Loucy (cell line): ENCODE data around the gene POLR2F.

Source experiments
- H2AFZ ChIP-seq: fragments of 200-600 bp; sonication (generic); 2 replicates; pipeline ENCODE4 v1.6.0; 2016; ENCODE audit warnings: antibody characterized with exemption, mild to moderate bottlenecking, low read length, moderate library complexity
- H3F3A ChIP-seq: fragments of 200-600 bp; 2 replicates; pipeline ENCODE4 v1.6.0; 2016; ENCODE audit warnings: antibody characterized with exemption, low read depth, mild to moderate bottlenecking
- H3K27me3 ChIP-seq: fragments of 200-600 bp; sonication (generic); 2 replicates; pipeline ENCODE4 v1.6.1; 2014; ENCODE audit warnings: low read length, mild to moderate bottlenecking; ENCODE audit not compliant: insufficient read depth, poor library complexity, severe bottlenecking
- H3K36me3 ChIP-seq: fragments of 200-600 bp; sonication (generic); 2 replicates; pipeline ENCODE4 v1.6.1; 2016; ENCODE audit warnings: low read length; ENCODE audit not compliant: insufficient read depth
- H3K4me1 ChIP-seq: fragments of 200-600 bp; sonication (generic); 2 replicates; pipeline ENCODE4 v1.5.1; 2014; ENCODE audit warnings: low read length, mild to moderate bottlenecking; ENCODE audit not compliant: insufficient read depth, poor library complexity, severe bottlenecking
- H3K4me2 ChIP-seq: fragments of 200-600 bp; sonication (generic); 2 replicates; pipeline ENCODE4 v1.6.0; 2014; ENCODE audit warnings: antibody characterized with exemption, low read length, low read depth, mild to moderate bottlenecking; ENCODE audit not compliant: poor library complexity, severe bottlenecking
- H3K4me3 ChIP-seq: fragments of 200-600 bp; sonication (generic); 2 replicates; pipeline ENCODE4 v1.5.1; 2014; ENCODE audit warnings: low read length, mild to moderate bottlenecking, mixed read lengths; ENCODE audit not compliant: poor library complexity, severe bottlenecking
- H3K79me2 ChIP-seq: fragments of 200-600 bp; sonication (generic); 2 replicates; pipeline ENCODE4 v1.6.1; 2014; ENCODE audit warnings: low read length; ENCODE audit not compliant: insufficient read depth
- H3K9ac ChIP-seq: fragments of 200-600 bp; sonication (generic); 2 replicates; pipeline ENCODE4 v1.6.0; 2014; ENCODE audit warnings: mild to moderate bottlenecking, low read depth, low read length, moderate library complexity; ENCODE audit not compliant: poor library complexity, severe bottlenecking
- H3K9me2 ChIP-seq: fragments of 200-600 bp; sonication (generic); replicated peaks from 2 replicates; pipeline ENCODE4 v1.6.1; 2016; ENCODE audit warnings: low read depth, low read length, mixed read lengths
- H3K9me3 ChIP-seq: fragments of 200-600 bp; sonication (generic); 2 replicates; pipeline ENCODE4 v1.6.1; 2014; ENCODE audit warnings: mild to moderate bottlenecking, antibody characterized with exemption, low read length, low read depth; ENCODE audit not compliant: insufficient read depth
- H4K20me1 ChIP-seq: fragments of 200-600 bp; sonication (generic); 2 replicates; pipeline ENCODE4 v1.6.0; 2014; ENCODE audit warnings: antibody characterized with exemption, low read length, mild to moderate bottlenecking; ENCODE audit not compliant: insufficient read depth, poor library complexity, severe bottlenecking
- EZH2phosphoT487 ChIP-seq: fragments of 200-600 bp; IDR thresholded peaks from 2 replicates; pipeline ENCODE4 v1.6.1; 2018; ENCODE audit warnings: antibody characterized with exemption, mild to moderate bottlenecking, moderate library complexity, borderline replicate concordance
- TF ChIP-seq, protein P1 (sequence below): fragments of 200-600 bp; sonication (generic); conservative IDR thresholded peaks from 2 replicates; pipeline ENCODE4 v1.5.1; 2014; ENCODE audit warnings: mild to moderate bottlenecking, antibody characterized with exemption, low read length

Gene POLR2F

DNA sequence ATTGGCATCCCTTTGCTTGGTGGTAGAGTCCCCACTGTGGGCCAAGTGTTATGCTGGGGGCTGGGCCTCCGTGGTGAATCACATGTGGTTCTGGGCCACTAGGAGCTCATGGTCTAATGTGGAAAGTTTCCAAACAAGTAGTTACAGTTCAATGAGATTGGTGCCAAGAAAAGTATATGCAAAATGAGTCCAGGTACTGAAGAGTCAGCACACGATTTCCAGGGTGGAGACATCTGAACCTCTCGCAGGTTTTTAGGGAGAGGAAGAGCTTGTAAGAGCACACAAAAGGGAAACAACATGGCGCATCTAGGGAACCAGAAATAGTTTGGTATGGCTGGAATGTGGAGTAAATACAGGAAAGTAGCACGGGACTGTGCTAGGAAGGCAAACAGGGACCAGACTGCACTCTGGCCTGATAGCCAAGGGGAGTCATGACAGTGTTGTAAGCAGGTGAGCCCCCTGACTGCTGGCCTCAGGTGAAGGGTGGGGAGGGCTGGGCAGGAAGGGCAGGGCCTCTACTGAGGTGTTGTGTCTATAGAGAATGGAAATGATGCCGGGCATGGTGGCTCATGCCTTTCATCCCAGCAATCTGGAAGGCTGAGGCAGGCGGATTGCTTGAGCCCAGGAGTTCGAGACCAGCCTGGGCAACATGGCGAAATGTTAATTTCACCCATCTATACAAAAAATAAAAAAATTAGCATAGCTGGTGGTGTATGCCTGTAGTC, 12.6 kb downstream of the POLR2F start:
- Histone ChIP-seq H3K9me3 (no peaks in the 10 kb centered on the region), H3K36me3 (peaks cover 39% of the 10 kb centered on the region; the same call in 1 of the 2 replicates), H2AFZ (no peak overlapping the region), H3K4me2 (no peak overlapping the region), H3K4me3 (no peak overlapping the region), H3K9ac (no peak overlapping the region), H3K27me3 (no peaks in the 10 kb centered on the region), H3K9me2 (no peaks in the 10 kb centered on the region), H3F3A (no peaks in the 10 kb centered on the region), H4K20me1 (no peaks in the 10 kb centered on the region), H3K79me2 (no peaks in the 10 kb centered on the region), H3K4me1 (no peaks in the 10 kb centered on the region)
- no peak for TF ChIP-seq EZH2phosphoT487
- TF ChIP-seq, protein P1, sequence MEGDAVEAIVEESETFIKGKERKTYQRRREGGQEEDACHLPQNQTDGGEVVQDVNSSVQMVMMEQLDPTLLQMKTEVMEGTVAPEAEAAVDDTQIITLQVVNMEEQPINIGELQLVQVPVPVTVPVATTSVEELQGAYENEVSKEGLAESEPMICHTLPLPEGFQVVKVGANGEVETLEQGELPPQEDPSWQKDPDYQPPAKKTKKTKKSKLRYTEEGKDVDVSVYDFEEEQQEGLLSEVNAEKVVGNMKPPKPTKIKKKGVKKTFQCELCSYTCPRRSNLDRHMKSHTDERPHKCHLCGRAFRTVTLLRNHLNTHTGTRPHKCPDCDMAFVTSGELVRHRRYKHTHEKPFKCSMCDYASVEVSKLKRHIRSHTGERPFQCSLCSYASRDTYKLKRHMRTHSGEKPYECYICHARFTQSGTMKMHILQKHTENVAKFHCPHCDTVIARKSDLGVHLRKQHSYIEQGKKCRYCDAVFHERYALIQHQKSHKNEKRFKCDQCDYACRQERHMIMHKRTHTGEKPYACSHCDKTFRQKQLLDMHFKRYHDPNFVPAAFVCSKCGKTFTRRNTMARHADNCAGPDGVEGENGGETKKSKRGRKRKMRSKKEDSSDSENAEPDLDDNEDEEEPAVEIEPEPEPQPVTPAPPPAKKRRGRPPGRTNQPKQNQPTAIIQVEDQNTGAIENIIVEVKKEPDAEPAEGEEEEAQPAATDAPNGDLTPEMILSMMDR = no peak

- H3K79me2 ChIP-seq = no peaks in the 10 kb centered on the region
- H3K4me2 ChIP-seq = no peak overlapping the region
- no peaks in the 10 kb centered on the region for H3K27me3 ChIP-seq
- H3K9ac ChIP-seq = no peak overlapping the region
- no peaks in the 10 kb centered on the region for H3F3A ChIP-seq
- peaks cover 29% of the 10 kb centered on the region; the same call in 1 of the 2 replicates for H3K36me3 ChIP-seq
- TF ChIP-seq, protein P1 = no peak
- no peak for TF ChIP-seq EZH2phosphoT487
- no peaks in the 10 kb centered on the region for H3K9me3 ChIP-seq
- H3K4me3 ChIP-seq = no peak overlapping the region
- H4K20me1 ChIP-seq = no peaks in the 10 kb centered on the region
- no peaks in the 10 kb centered on the region for H3K9me2 ChIP-seq
- no peak overlapping the region for H2AFZ ChIP-seq
- H3K4me1 ChIP-seq = no peaks in the 10 kb centered on the region
Observed at GRCh38 chr22:37967147-37967546, 13.6 kb downstream of the POLR2F start.

DNA sequence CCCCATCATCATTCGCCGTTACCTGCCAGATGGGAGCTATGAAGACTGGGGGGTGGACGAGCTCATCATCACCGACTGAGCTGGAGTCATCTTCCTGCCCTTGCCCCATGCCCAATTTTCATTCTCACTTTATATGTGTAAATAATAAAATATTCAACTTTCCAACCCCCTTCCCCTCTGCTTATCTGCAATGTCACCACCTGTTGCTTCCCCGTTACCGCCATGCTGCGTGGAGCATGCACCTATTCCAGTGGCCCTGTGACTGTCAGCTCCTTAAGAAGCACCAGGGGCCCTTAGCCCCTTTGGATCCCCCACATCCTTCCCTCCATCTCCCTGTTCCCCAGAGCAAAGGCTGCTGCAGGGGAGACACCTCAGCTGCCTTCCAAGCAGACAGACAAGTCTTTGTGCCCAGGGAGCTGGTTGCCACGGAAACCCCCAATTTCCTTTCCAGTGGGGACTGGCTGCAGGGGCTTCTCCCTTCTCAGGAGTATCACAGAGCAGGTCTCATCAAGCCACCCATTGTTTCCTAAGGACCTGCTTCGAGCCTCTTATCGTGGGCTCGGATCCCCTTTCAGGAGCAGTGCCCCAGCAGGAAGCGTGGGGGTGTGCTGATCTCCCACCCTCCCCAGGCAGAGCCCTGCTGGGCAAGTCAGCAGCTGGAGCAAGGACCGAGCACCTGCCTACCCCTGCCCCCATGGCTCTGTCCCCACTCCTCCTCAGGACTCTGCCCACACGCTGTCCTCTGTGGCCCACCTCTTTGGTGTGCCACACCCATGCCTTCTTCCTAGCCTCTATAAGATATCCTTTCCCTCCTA, 14.3 kb downstream of the POLR2F start:
- no peak overlapping the region for H3K9ac ChIP-seq
- H3K4me1 ChIP-seq = no peaks in the 10 kb centered on the region
- no peak for TF ChIP-seq EZH2phosphoT487
- H3K27me3 ChIP-seq = no peaks in the 10 kb centered on the region
- H4K20me1 ChIP-seq = no peaks in the 10 kb centered on the region
- peaks cover 25% of the 10 kb centered on the region; the same call in 1 of the 2 replicates for H3K36me3 ChIP-seq
- H3K79me2 ChIP-seq = no peaks in the 10 kb centered on the region
- no peak overlapping the region for H3K4me2 ChIP-seq
- no peaks in the 10 kb centered on the region for H3F3A ChIP-seq
- H3K9me2 ChIP-seq = no peaks in the 10 kb centered on the region
- no peak overlapping the region for H3K4me3 ChIP-seq
- no peak overlapping the region for H2AFZ ChIP-seq
- no peaks in the 10 kb centered on the region for H3K9me3 ChIP-seq
